Stimulated activated CD4-positive, alpha-beta T cell treated with anti-CD3 and anti-CD28 coated beads, Interleukin-4, amount 100 ng/mL, for 24 hours (primary cell): Measurements from ENCODE around the gene CHST5.
"Not testable (repeated sequence)": the region's sequence is repeated elsewhere in the genome, so short reads cannot be mapped to it uniquely, and the experiment has no call there.

Experiments
- DNase-seq: peaks from one replicate; pipeline ENCODE4 v3.0.0-alpha.2; 2020

Gene CHST5

DNA sequence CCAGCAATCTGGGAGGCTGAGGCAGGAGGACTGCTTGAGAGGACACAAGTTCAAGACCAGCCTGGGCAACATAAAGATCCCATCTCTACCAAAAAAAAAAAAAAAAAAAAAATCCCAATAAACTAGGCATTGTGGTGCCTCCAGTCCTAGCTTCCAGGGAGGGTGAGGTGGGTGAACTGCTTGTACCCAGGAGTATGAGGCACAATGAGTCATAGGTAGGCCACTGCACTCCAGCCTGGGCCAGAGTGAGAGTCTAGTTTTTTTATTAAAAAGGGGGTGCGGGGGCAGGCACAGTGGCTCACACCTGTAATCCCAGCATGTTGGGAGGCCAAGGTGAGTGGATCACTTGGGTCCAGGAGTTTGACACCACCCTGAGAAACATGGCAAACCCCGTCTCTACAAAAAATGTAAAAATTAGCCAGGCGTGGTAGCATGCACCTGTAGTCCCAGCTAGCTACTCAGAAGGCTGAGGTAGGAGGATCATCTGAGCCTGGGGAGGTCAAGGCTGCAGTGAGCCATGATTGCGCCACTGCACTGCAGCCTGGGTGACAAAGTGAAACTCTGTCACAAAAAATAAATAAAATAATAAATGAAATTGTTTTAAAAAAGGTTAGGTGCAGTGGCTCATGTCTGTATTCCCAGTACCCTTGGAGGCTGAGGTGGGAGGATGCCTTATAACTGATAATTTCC lies 32.8 kb downstream of the CHST5 start:
- DNase-seq, result no peak

DNA sequence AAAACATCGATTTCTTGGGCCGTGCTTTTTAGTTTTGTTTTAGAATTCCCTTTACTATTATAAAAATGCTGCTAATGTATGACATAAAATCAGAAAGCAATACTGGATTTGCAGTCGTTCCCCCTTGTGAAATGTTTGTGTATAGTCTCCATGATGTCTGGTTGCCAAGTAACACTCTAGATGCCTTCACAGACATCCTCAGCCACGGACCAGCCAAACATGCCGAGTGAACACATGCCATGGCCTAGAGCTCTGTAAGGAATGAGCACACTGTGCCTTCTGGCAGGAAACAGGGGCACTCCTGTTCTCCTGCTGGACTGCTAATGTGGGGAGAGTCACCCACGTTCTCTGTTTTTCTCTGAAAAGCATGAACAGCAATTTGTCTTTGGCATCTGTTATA lies 34.1 kb downstream of the CHST5 start:
- not testable (repeated sequence) for DNase-seq

DNA sequence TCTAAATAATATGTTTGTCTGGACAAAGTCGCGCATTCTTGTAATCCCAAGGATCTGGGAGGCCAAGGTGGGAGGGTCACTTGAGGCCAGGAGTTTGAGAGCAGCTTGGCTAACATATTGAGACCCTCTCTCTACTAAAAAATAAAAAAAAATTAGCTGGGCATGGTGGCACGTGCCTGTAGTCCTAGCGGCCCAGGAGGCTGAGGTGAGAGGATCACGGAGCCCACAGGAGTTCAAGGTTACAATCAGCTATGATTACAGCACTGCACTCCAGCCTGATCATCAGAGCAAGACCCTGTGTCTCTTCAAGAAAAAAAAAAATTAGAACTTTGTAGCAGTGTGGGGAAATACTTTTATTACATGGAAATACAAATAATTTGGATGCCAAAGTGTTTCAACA lies 34.5 kb downstream of the CHST5 start:
- DNase-seq, result no peak

DNA sequence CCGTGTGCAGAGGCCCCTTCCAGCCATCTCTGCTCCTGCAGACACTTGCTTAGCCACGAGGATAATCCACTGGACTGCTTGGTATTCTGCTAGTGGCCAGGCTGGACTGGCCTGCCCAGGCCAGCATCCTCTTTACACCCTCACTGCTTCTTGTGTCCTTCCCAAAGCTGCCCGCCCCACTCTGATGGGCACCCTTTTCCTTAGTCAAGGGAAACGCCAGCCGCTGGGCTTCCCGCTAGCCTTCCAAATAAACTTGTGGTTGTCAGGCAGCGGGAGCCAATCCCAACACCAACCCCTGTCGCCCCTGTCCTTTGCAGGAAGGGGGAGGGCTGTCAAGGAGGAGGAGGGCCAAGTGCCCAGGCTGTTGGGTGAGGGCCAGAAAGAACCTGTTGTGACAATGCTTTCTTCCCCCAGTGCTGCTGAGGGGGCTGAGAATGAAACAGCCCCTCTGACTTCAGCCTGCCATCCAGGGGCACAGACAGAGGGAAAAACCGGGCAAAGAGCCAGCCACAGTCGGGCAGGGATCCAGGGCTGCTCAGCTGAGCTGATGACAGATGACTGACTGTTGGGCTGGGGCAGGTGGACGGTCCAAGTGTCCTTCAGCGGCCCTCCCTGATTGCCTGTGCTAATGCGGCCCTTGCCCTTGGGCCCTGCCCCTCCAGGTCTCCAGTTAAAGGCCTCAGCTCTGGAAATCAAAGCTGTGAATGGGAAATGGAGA lies 37.1 kb downstream of the CHST5 start:
- DNase-seq, result not testable (repeated sequence)

DNA sequence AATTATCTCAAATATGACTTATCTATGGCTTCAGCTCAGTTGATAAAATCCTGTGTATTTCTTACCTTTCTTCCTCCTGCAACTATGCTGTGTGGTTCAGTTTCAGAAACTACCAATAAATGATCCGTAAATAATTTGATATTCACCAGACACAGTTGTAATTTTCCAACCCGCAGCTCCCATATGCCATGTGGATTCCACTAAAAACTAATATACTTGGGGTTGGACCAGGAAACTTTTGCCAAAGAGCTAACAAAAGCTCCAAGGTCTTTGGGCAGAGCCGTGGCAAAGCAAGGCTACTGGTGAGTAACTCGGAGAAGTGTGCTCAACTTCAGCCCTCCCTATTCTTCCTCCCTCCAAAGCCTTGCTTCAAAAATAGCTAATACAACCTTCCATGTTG lies 38.4 kb downstream of the CHST5 start:
- no peak for DNase-seq

DNA sequence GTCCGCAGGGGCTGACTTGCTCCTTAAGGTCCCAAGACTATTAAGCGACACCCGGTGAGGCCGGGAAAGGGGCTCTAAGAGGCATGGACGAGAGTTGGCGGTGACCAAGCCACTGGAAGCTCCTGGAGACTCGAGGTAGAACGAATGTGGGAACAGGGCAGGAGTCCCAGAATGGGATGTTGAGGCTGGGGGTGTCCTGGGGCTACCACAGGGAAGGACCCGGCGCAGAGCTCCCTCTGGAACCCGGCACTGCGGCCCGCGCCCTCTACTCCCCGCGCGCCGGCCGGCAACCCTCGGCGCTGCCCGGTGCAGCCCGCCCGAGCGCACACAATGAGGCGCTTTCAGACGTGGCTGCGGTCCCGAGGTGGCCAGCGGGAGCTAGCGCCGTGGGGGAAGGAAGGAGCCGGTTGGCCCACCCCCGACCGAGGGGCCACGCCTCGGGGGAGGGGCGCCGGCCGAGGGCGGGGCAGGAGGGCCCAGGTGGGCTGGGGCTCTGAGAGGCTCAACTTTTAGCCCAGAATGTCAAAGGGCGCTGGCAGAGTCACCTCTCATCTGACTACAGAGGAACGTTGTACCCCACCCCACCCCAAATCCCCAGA lies 40.7 kb downstream of the CHST5 start, which contains the start of gene CHST6:
CHST6 (minus strand) TSS at position 366 of the 599 bp plus-strand sequence. CDS start 15,613 bp downstream, outside the sequence.
- no peak for DNase-seq

DNA sequence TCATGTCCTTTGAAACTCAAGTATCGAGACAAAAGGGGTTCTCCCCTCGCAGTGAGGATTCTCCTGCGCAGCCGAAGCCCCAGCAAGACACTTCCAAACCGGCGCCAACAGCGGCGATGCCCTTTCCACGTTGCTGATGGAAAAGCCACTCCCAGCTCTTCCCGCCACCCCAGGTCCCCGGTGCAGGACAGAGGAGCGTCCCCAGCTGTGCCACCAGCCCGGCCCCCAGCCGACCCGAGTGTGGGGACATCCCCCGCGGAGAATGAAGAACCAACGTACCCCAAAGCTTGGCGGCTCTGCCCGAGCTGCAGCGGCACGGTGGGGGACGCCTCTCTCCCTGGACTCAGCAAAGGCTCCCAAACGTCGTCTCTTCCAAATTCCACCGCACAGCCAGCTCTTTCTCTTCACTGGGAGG lies 41.2 kb downstream of the CHST5 start:
- DNase-seq, result no peak

DNA sequence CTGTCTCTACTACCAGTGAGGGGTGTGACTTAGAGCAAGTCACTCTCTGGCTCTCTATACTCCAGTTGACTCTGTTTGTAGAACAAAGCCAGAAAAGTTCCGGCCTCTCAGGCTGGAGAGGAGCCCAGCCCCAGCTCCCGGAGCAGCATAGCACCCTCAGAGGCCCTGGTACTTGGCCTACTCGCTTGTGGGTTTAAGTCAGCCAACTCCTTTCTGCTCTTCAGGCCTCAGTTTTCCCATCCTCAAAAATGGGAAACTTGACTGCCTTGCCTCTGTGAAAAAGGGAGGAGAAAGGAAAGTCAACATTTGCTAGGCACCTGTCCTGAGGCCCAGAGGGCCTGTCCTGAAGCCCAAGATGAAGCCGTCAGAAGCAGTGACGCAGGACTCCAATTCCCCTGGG lies 41.7 kb downstream of the CHST5 start:
- no peak for DNase-seq

DNA sequence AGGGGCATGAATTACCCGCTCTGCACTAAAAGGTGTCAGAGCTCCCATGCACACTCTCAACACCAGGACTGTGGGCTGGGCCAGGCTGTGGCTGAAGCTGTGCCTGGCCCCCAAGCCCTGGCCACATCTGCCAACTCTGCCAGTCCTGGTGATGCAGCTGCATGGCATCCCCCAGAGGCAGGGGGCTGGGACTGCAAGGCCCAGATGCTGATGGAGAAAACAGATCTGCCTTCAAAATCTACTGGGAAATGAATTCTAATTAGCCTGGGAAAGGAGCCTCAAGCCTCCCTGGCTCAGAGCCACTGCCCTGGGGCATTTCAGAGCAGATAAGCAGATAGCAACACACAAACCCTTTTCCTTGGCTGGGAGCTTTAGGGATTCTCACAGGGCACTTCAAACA lies 44.0 kb downstream of the CHST5 start:
- DNase-seq, result no peak

DNA sequence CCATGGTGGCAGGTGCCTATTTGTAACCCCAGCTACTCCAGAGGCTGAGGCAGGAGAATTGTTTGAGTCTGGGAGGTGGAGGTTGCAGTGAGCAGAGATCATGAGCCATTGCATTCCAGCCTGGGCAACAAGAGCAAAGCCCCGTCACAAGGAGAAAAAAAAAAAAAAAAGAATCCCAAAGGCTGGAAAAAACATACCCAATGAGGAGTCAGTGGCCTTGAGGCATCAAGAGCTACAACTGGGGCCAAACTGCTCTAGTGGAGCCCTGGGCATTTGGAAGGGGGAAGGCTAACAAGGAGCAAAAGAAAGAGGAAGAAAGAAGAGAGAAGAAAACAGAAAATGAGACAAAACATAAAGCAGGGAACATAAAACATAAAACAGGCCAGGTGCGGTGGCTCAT lies 47.6 kb downstream of the CHST5 start:
- DNase-seq, result no peak

DNA sequence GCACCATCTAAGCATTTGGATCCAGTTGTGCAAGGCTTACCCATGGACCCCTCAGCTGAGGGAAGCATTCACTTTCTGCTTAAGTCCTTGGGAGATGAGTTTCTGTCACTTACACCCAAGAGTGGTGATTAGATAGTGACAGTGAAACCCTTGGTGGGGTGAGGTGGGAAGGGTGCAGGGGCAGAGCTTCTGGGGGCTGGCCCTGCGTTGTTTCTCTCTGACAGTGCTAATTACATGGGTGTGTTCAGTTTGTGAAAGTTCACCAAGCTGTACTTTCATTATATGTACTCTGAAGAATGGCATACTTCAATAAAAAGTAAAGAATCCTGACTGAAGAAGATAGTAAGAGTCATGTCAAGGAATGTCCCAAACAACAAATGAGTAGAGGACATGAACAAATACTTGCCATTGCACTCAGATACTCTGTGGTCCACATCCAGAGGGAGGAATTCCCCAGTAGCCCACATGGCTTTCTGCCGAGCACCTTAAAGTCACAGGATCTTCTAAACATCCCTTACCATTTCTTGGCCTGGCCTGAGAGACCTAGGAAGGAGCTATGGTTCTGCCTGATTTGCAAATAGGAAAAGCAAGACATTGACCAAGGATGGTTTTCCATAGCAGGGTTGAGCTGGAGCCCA lies 49.1 kb downstream of the CHST5 start:
- no peak for DNase-seq

DNA sequence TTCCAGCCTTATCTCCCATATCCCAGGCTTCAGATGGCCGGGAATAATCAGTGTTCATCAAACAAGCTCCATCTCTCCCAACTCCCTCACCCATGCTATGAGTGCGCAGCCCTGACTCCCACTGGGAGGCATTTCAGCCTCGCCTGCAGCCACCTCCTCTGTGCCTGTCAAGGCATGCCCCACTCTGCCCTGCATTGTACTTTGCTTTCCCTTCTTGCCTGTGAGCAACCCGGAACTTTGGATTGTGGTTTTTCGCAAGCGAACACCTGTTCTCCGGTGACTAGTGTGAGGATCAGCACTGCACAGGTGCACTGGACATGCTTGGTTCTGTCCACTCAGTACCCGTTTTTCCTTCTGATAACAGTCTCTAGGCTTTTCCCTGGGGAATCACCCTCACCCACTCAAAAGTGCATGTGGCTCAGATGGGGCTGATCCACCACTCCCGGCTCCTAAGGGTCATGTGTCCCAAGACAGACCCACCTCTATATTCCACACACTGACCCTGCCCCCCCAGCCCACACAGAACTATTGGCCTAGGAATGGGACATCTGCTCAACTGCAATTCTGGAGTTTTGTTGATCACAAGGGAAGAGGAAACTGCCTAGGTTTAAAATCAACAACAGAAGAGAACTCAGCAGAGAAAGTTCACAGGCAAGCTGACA lies 49.8 kb downstream of the CHST5 start:
- DNase-seq, result no peak

DNA sequence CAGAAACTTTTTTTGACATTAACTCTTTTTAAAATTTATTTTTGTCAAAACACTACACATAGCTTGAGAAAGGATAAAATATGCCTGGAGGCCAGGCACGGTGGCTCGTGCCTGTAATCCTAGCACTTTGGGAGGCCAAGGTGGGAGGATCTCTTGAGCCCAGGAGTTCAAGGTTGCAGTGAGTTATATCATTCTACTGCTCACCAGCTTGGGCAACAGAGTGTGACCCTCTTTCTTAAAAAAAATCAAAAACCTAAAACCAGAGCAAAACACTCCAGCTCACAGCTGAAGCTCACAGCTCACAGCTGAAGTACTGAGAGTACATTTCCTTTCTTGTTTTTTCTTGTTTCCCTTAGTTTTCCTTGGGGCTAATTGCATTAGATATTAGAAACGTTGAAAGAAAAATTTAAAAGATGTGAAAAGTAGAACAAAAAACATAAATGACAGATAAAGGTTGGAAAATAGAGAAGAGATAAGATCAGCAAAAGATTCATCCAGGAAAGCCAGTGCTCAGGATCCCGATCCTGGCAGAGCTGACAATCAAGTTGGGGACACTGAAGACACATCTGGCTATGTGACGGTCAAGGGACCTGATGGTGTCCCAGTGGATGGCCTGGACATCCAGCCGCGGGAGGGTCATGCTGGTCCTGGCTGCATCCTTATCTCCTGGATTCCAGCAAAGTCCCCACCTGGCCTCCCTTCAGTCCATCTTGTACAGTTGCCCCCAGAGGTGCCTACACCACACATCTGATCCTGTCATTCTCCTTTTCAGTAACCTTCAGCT lies 50.5 kb downstream of the CHST5 start:
- DNase-seq, result no peak

DNA sequence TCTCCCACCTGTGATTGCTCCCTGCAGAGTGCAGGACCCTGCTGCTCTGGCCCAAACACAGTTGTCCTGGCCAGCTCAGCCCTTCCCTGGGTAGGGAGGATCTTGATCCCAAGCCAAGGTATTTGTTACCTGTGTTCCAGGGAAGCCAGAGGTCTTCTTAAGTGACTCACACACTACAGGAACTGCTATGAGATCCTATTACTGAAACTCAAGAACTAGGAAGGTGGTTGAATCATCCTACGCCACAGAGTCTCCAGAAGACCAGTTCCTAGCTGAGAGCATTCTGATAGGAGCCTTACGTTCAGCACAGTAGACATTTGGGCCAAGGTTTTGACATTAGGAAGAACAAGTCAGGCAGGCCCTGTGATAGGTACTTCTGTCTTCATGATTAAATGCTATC lies 52.7 kb downstream of the CHST5 start:
- no peak for DNase-seq

DNA sequence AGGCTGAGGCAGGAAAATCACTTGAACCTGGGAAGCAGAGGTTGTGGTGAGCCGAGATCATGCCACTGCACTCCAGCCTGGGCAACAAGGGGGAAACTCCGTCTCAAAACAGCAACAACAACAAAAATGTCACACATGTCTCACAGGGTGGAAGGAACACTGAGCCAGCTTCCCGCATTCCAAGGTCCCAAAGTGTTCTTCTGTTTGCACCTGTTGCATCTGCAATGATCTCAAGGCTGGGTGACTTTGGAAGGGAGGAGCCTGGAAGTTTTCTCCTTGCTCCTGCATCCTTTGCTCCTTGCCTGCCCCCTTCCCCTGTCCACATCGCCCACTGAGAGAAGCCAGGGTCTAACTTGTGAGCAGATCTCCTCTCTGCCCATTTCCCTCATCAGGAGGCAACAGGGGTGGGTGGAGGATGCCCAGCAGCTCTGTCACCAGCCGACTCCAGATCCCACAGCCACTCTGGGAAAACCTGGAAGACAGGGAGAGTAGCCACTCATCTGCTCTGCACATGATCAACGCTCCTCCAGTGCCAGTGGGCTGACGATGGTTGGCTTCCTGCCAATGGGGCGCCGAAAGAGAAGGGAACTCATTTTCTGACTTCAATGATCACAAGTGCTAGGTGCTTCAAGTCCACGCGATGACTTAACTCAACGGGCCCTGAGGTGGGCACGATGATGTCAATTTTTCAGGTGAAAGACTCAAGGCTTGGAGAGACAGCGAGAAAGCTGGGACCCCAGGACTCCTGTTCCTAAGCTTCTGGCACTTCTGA lies 53.3 kb downstream of the CHST5 start:
- no peak for DNase-seq

DNA sequence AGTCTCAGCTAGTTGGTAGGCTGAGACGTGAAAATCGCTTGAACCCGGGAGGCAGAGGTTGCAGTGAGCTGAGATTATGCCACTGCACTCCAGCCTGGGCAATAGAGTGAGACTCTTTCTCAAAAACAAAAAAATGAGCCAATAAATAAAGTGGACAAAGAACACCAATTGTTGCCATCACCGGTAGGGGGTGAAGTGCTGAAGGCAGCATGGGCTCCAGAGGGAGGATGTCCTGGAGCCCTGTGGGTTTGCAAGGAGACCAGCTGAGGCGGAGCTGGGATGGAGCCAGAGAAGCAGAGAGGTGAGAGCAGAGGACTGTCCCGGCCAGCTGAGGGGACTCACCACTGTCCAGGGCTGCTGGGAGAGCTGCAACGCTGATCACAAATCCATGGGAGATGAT lies 54.4 kb downstream of the CHST5 start:
- DNase-seq, result no peak

DNA sequence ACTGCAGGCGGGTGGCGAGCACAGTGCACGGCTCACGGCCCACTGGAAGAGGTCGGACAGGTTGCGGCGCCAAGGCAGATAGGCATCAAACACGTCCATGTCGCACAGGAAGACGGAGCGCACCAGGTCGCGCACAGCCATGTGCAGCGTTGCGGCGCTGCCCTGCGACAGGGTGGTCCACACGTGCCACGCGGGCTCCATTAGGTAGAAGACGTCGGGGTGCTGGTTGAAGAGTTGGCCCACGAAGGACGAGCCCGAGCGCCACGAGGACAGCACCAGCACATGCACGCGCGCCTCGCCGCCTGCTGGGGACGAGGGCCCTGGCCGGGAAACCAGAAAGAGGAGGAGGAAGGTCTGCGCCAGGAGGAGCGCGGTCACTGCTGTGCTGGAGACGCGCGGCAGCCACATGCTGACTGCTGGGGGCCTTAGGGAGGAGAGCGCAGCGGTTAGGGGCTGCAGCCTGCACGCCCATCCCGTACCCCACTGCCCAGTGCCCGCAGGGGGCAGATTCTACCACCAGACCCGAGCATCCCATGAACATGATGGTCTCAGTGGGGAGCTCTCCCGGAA lies 56.4 kb downstream of the CHST5 start:
- DNase-seq, result no peak
